PFSK-1 (cell line): ENCODE data around the gene TMEM131L.

Source experiments
- POLR2AphosphoS5 ChIP-seq: IDR thresholded peaks from 2 replicates; pipeline ENCODE4 v1.6.1; 2012; ENCODE audit warnings: low read depth, mild to moderate bottlenecking, control low read depth, low read length, moderate library complexity
- SIN3A ChIP-seq: IDR thresholded peaks from 2 replicates; pipeline ENCODE4 v1.6.1; 2012; ENCODE audit warnings: mild to moderate bottlenecking, low read length, moderate library complexity, borderline replicate concordance; ENCODE audit not compliant: insufficient read depth

DNA sequence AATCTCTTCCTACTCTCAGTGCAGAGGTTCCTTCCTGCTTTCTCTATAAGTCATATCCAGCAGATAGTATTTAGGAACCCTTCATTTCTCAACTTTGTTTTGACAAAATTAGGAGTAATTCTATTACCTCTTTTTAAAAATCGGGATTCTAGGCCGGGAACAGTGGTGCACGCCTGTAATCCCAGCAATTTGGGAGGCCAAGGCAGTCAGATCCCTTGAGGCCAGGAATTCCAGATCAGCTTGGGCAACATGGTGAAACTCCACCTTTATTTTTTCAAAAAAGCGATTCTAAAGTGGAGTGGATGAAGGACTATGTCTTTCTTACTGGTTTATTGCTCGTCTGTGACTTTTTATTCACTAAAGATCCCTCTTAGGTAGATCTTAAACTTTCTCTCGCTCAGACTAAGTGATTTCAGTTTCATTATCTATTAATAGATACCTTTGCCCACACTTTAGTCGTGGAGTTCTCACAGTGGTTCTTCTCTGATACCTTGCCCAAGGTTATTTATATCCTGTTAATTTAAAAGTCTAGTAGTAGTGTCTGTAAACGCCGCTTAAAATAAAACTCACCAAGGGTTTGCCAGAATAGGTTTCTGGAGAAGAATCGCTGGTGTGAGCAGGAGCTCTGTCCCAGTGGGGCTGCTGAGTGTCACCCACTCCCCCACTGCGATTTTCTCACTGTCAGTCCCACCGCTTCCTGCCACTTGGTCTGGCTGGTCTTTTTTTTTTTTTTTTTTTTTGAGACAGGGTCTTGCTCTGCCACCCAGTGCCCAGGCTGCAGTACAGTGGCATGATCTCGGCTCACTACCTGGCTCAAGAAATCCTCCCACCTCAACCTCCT is 27.0 kb upstream of the TMEM131L start:
- TF ChIP-seq POLR2AphosphoS5 (no peak), SIN3A (no peak)
